Adipose tissue (tissue), 3 donors: ENCODE measurements around the gene AQP1. TPM values are rescaled to one million over a fixed set of nuclear protein-coding genes. Genes with fewer than 3 reads are reported as not detected.

Source experiments
- H3K27ac ChIP-seq: one replicate; pipeline ENCODE4 v1.5.1; 2013; ENCODE audit warnings: low read depth, low read length
- WGBS, 3 donors: extraction: QIAGEN DNeasy Blood & Tissue Kit; methylation state at CpG; one replicate each; pipeline ENCODE4 v1.1.7; 2013; 5-methylcytosine and 5-hydroxymethylcytosine counted together
- polyA plus RNA-seq, 3 donors: library from polyadenylated mRNA; stranded (reverse); fragments of 200-250 nt; gene quantifications; one replicate each; pipeline ENCODE4 v1.2.3, GENCODE V29; 2013
- donor health status: healthy with polysubstance abuse.
- donor health status: Bipolar disorder and iron deficiency.
- donor health status: healthy.

Gene AQP1
- 100 to 1,000 TPM; 125 to 256 (median 173) TPM for polyA plus RNA-seq

GRCh38 chr7:30911561-30911969 is at the start of gene AQP1:
Gene AQP1 (plus strand): TSS chr7:30911853. CDS start chr7:30911910, 57 bp downstream.
- WGBS, 3 donors = 17 to 48% (median 27%) methylated on average over 12 of the region's 12 CpGs
- no peak within 1 kb of the TSS for H3K27ac ChIP-seq

- H3K27ac ChIP-seq = no peak overlapping the region
- WGBS, 3 donors = 72 to 88% (median 78%) methylated on average over 9 of the region's 9 CpGs
These were observed 48.5 kb upstream of the AQP1 start for GRCh38 chr7:30862995-30863705.

GRCh38 chr7:30863706-30864035 is 48.0 kb upstream of the AQP1 start:
- 43 to 68% (median 56%) methylated on average over 4 of the region's 4 CpGs for WGBS, 3 donors
- H3K27ac ChIP-seq = no peak overlapping the region

- H3K27ac ChIP-seq = no peak overlapping the region
- 80 to 83% (median 82%) methylated on average over 3 of the region's 3 CpGs for WGBS, 3 donors
These were observed 47.6 kb upstream of the AQP1 start for GRCh38 chr7:30864101-30864500.

- no peak overlapping the region for H3K27ac ChIP-seq
- 80 to 92% (median 87%) methylated on average over 4 of the region's 4 CpGs for WGBS, 3 donors
These were observed 46.6 kb upstream of the AQP1 start for GRCh38 chr7:30865076-30865475.

DNA sequence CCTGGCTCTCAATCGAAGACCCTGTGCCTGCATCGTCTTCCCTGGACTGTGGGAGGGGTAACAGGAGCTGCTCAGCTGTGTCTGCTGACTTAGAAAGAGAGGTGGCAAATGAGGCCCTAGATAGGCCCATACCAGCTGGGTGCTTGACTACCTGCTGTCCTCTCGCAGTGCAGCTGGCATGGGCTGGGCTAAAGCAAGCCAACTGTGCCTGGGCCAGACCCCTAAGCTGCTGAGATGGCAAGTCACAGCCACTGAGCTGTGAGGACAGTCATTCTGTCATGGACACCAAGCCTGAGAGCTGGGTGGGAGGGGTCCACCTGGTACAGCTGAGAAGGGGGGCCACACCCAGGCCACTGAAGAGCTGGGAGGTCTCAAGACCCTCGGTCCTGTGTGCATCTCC is 45.8 kb upstream of the AQP1 start:
- H3K27ac ChIP-seq = no peak overlapping the region
- WGBS, 3 donors = 89 to 95% (median 93%) methylated on average over 4 of the region's 4 CpGs

- no peak overlapping the region for H3K27ac ChIP-seq
- 78 to 94% (median 84%) methylated on average over 7 of the region's 7 CpGs for WGBS, 3 donors
These were observed 44.7 kb upstream of the AQP1 start for GRCh38 chr7:30866939-30867338.

DNA sequence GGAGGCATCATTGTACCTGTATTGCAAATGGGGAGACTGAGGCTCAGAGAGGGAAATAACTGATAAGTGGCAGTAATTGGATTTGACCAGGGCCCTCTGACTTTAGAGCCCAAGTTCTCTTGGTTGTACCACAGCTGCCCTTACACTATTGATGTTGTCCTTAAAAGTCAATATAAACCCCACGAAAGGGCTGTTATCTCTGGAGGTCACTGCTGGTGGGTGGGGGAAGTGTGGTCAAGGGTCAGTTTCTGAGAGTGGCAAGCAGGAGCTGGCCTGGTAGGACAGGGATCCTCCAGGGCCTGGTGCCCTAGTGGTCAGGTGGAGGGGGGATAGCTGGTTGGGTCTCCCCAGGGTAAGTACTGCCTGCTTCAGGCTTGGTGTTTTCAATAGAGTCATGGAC is 44.2 kb upstream of the AQP1 start:
- WGBS, 3 donors = 54 to 82% (median 69%) methylated on average over 1 of the region's 1 CpG
- H3K27ac ChIP-seq = no peak overlapping the region

DNA sequence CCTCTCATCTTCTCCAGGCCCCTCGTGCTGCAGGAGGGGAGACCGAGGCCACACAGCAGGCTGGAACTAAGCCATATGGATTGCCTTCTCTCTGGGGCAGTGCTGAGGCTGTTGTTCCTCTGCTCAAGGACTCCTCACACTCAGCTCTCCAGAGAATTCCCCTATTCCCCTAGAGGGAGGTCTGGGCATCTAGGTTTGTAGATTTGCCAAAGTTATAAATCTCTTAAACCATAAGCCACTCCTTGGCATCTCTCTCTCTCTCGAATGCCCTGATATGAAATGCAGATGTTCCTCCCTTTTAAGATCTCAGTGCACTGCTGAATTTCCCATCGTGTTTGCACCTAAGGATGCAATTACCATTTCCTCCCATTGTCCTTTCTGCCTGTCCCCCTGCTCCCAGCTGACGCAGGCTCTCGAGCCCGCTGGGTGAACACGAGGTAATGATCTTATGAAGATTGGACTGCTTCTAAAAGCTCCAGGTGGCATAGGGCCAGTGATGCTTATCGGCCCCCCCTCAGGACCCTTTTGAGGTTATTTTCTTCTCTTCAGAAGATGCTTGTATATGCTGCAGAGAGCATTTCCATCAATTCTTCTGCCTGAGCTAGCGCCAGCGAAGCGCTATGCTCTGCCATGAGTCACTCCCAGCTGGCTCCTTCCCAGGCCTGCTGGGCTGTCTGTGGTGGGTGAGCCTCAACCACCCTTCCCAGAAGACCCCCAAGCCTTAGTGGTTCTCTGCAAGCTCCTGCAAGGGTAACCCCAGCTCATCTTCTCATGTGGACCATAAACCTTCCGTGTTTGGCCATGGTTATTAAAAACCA is 41.6 kb upstream of the AQP1 start:
- H3K27ac ChIP-seq = no peak overlapping the region
- WGBS, 3 donors = 72 to 88% (median 74%) methylated on average over 13 of the region's 13 CpGs

GRCh38 chr7:30870821-30871518 is 40.7 kb upstream of the AQP1 start:
- no peak overlapping the region for H3K27ac ChIP-seq
- WGBS, 3 donors = 76 to 80% (median 79%) methylated on average over 10 of the region's 10 CpGs

- no peak overlapping the region for H3K27ac ChIP-seq
- WGBS, 3 donors = 98 to 100% (median 99%) methylated on average over 5 of the region's 5 CpGs
These were observed 40.0 kb upstream of the AQP1 start for GRCh38 chr7:30871655-30872054.

DNA sequence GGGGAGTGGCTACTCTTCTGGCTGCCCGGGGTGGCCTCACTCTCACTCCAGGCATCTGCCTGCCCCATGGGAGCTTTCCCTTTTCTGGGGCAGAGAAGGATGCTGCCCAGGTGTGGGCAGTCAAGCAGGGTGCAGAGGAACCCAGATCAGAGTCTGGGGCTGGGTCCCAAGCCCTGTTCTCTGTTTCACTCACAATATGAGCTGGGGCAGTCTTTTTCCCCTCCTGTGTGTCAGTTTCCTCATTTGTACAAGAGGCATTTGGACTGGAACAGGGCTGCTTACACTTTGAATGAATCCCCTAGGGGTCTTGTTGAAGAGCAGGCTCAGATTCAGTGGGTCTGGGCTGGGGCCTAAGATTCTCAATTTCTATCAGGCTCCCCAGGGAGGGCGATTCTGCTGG is 38.4 kb upstream of the AQP1 start:
- 84 to 98% (median 85%) methylated on average over 2 of the region's 2 CpGs for WGBS, 3 donors
- H3K27ac ChIP-seq = no peak overlapping the region

DNA sequence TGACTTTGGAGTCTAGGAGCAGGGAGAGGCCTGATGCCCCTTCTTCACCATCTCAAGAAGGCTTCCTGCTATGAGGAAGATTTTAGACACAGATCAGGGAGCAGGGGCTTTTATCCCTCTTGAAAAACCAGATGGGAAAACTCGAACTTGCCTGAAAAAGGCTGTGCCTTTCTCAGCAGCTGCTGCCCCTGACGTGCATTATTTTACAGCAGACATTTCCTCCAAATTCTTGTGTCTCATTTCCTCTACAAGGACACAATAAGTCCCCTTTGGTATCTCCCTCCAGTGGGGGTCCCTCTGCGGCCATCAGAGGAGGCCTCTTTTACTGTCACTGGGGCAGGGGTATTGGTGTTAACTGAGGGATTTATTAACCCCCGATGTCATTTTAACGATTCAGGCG is 38.0 kb upstream of the AQP1 start:
- WGBS, 3 donors = 71 to 78% (median 75%) methylated on average over 6 of the region's 6 CpGs
- no peak overlapping the region for H3K27ac ChIP-seq

- WGBS, 3 donors = 79 to 92% (median 79%) methylated on average over 5 of the region's 5 CpGs
- H3K27ac ChIP-seq = no peak overlapping the region
These were observed 36.9 kb upstream of the AQP1 start for GRCh38 chr7:30874656-30875302.

DNA sequence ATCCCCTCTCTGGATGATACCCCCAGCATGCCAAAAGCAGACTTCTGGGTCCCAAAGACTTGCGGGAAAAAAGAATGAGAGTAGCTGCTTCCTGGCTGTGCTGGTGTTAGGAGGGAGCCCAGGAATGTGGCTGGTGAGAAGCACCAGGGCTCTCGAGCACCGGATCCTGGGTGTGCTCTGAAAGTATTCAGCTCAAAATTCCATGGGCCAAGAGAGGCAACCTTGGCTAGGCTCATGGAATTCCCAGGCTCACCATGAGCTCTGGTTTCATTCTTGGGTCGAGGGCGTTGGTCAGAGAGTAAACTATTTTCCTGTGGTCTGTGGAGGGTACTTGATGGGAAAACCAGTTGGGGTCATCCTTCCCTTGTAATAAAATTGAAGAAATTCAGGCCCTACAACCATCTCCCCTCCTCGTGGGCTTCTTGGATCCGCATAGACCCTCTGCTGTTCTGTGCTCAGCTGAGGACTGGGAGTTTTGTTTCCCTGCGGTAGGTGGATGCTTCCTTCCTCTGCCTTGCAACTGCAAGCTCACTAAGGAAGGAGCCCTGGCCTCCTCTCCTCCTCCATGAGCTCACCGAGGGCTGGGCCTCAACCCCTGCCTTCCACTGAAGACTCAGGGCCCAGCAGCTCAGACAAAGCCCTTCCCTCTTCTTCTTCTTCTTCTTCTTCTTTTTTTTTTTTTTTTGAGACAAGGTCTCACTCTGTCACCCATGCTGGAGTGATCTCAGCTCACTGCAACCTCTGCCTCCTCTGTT is 34.5 kb upstream of the AQP1 start:
- WGBS, 3 donors = 78 to 86% (median 80%) methylated on average over 9 of the region's 9 CpGs
- H3K27ac ChIP-seq = no peak overlapping the region

GRCh38 chr7:30877993-30878392 is 33.7 kb upstream of the AQP1 start:
- H3K27ac ChIP-seq = no peak overlapping the region
- WGBS, 3 donors = 82 to 98% (median 96%) methylated on average over 5 of the region's 5 CpGs

- no peak overlapping the region for H3K27ac ChIP-seq
- 54 to 86% (median 85%) methylated on average over 14 of the region's 14 CpGs for WGBS, 3 donors
These were observed 32.2 kb upstream of the AQP1 start for GRCh38 chr7:30879139-30880124.
